Left lung (tissue), 14 donors: ENCODE data around the gene S100A4. TPM values are rescaled to one million over a fixed set of nuclear protein-coding genes. Genes with fewer than 3 reads are reported as not detected.
"Not testable (repeated sequence)": the region's sequence is repeated elsewhere in the genome, so short reads cannot be mapped to it uniquely, and the experiment has no call there.

Source experiments
- ATAC-seq: fragments of 200-7000 bp; cut with Tn5 transposase; one replicate; pipeline ENCODE4 v1.9.1; 2020; ENCODE audit warnings: moderate library complexity
- DNase-seq, 4 donors: peaks; one replicate each; pipeline ENCODE4 v3.0.0-alpha.2; 2013 to 2020
- H3K27ac ChIP-seq, 2 donors: fragments of 200-600 bp; sonication (generic) in 1 of 2; one replicate each; pipeline versions ENCODE4 v1.5.0 to v1.8.0; 2020 to 2021
- H3K27me3 ChIP-seq, 2 donors: fragments of 200-600 bp; sonication (generic) in 1 of 2; one replicate each; pipeline versions ENCODE4 v1.5.0 to v1.8.0; 2020 to 2021
- H3K36me3 ChIP-seq, 2 donors: fragments of 200-600 bp; sonication (generic) in 1 of 2; one replicate each; pipeline versions ENCODE4 v1.5.0 to v1.8.0; 2020 to 2021
- H3K4me1 ChIP-seq, 2 donors: fragments of 200-600 bp; one replicate each; pipeline ENCODE4 v1.8.0; 2021
- H3K4me3 ChIP-seq, 2 donors: fragments of 200-600 bp; sonication (generic) in 1 of 2; one replicate each; pipeline versions ENCODE4 v1.5.0 to v1.8.0; 2020 to 2021; ENCODE audit warnings: mild to moderate bottlenecking in 1 of 2
- H3K9me3 ChIP-seq, 2 donors: fragments of 200-600 bp; sonication (generic) in 1 of 2; one replicate each; pipeline versions ENCODE4 v1.5.0 to v1.8.0; 2020 to 2021
- intact Hi-C, 2 donors: fragments of 100-400 bp; cut with DNase I; formaldehyde crosslinking; loops; one replicate each; pipeline versions ENCODE4 v1.11.2 to v1.14.2; 2022
- long read RNA-seq, 12 donors: library from polyadenylated mRNA in 2 of 12; unstranded in 2 of 12; transcript quantifications; one replicate each; pipeline ENCODE4 v2.0.0 and lab custom pipeline, GENCODE V29; 2019 to 2026
- polyA plus RNA-seq, 6 donors: library from polyadenylated mRNA; unstranded; fragments of 120-200 nt; gene quantifications; one replicate each; pipeline ENCODE4 v1.2.1, GENCODE V29; 2013; ENCODE audit not compliant: insufficient read length in 6 of 6
- total RNA-seq, 2 donors: library from RNA; stranded (reverse); fragmentation: NEBNext Ultra II Directional; extraction: Animal tissue kit (Norgen Biotek cat#: 25700); gene quantifications; one replicate each; pipeline ENCODE4 v1.2.1, GENCODE V29; 2021
- TF ChIP-seq, protein P1 (sequence below), 2 donors: fragments of 200-600 bp; sonication (generic) in 1 of 2; IDR thresholded peaks; one replicate each; pipeline versions ENCODE4 v1.5.0 to v1.8.0; 2021; ENCODE audit warnings: antibody characterized with exemption in 2 of 2
- donor health status: DM: no; HTN: yes; CAD: no.
- donor health status: DM: no; HTN: no; CAD: no.

S100A4 gene
- total RNA-seq (1,000 to 10,000 TPM in 1 of 2 donors, 100 to 1,000 TPM in 1; 257 to 1,192 TPM), polyA plus RNA-seq (10 to 100 TPM; 15.0 to 24.6 (median 21.9) TPM)
- long read RNA-seq, donor 1, transcript S100A4-204 (3 exons, 600 nt) = major isoform, 29 of 39 reads
- long read RNA-seq, donor 1, partial matches to known transcripts = 5 of 39 reads
- long read RNA-seq, donor 1, other reads (novel, unspliced or antisense) = 0 of 39 reads
- long read RNA-seq, donor 2, transcript S100A4-204 (3 exons, 600 nt) = major isoform, 13 of 17 reads
- long read RNA-seq, donor 2, partial matches to known transcripts = 0 of 17 reads
- long read RNA-seq, donor 2, other reads (novel, unspliced or antisense) = 0 of 17 reads
- long read RNA-seq, donor 3, transcript S100A4-204 (3 exons, 600 nt) = major isoform, 21 of 25 reads
- long read RNA-seq, donor 3, partial matches to known transcripts = 0 of 25 reads
- long read RNA-seq, donor 3, other reads (novel, unspliced or antisense) = 0 of 25 reads
- long read RNA-seq, donor 4, transcript S100A4-204 (3 exons, 600 nt) = major isoform, 266 of 314 reads
- long read RNA-seq, donor 4, transcript S100A4-201 (4 exons, 566 nt) = minor isoform, 13 of 314 reads
- long read RNA-seq, donor 4, transcript S100A4-206 (2 exons, 755 nt) = minor isoform, 19 of 314 reads
- long read RNA-seq, donor 4, transcript S100A4-205 (3 exons, 537 nt) = minor isoform, 5 of 314 reads
- long read RNA-seq, donor 4, partial matches to known transcripts = 3 of 314 reads
- long read RNA-seq, donor 4, other reads (novel, unspliced or antisense) = 4 of 314 reads
- long read RNA-seq, donor 5, transcript S100A4-204 (3 exons, 600 nt) = major isoform, 21 of 26 reads
- long read RNA-seq, donor 5, partial matches to known transcripts = 0 of 26 reads
- long read RNA-seq, donor 5, other reads (novel, unspliced or antisense) = 0 of 26 reads
- long read RNA-seq, donor 6, transcript S100A4-204 (3 exons, 600 nt) = major isoform, 18 of 22 reads
- long read RNA-seq, donor 6, partial matches to known transcripts = 0 of 22 reads
- long read RNA-seq, donor 6, other reads (novel, unspliced or antisense) = 0 of 22 reads
- long read RNA-seq, donor 7, transcript S100A4-204 (3 exons, 600 nt) = major isoform, 5 of 7 reads
- long read RNA-seq, donor 7, partial matches to known transcripts = 0 of 7 reads
- long read RNA-seq, donor 7, other reads (novel, unspliced or antisense) = 0 of 7 reads
- long read RNA-seq, donor 8, transcript S100A4-204 (3 exons, 600 nt) = major isoform, 8 of 10 reads
- long read RNA-seq, donor 8, partial matches to known transcripts = 0 of 10 reads
- long read RNA-seq, donor 8, other reads (novel, unspliced or antisense) = 0 of 10 reads
- long read RNA-seq, donor 9 = 0 reads
- long read RNA-seq, donor 10, transcript S100A4-204 (3 exons, 600 nt) = major isoform, 839 of 1,052 reads
- long read RNA-seq, donor 10, transcript S100A4-201 (4 exons, 566 nt) = minor isoform, 102 of 1,052 reads
- long read RNA-seq, donor 10, transcript S100A4-203 (3 exons, 573 nt) = minor isoform, 17 of 1,052 reads
- long read RNA-seq, donor 10, transcript S100A4-206 (2 exons, 755 nt) = minor isoform, 22 of 1,052 reads
- long read RNA-seq, donor 10, partial matches to known transcripts = 10 of 1,052 reads
- long read RNA-seq, donor 10, other reads (novel, unspliced or antisense) = 53 of 1,052 reads
- long read RNA-seq, donor 11, partial matches to known transcripts = 0 of 4 reads
- long read RNA-seq, donor 11, other reads (novel, unspliced or antisense) = 0 of 4 reads
- long read RNA-seq, donor 12, transcript S100A4-204 (3 exons, 600 nt) = major isoform, 7 of 17 reads
- long read RNA-seq, donor 12, partial matches to known transcripts = 5 of 17 reads
- long read RNA-seq, donor 12, other reads (novel, unspliced or antisense) = 0 of 17 reads

- H3K4me3 ChIP-seq = peak within 1 kb of the TSS; percentile 31 to 66
- H3K27ac ChIP-seq = peak within 1 kb of the TSS; percentile 88 to 95
- H3K9me3 ChIP-seq = no peaks in the 10 kb centered on the region
- peak; percentile 66 to 97 (median 93) for DNase-seq
- intact Hi-C loops = no loop called here
- ATAC-seq = peak; percentile 92
- TF ChIP-seq, protein P1, sequence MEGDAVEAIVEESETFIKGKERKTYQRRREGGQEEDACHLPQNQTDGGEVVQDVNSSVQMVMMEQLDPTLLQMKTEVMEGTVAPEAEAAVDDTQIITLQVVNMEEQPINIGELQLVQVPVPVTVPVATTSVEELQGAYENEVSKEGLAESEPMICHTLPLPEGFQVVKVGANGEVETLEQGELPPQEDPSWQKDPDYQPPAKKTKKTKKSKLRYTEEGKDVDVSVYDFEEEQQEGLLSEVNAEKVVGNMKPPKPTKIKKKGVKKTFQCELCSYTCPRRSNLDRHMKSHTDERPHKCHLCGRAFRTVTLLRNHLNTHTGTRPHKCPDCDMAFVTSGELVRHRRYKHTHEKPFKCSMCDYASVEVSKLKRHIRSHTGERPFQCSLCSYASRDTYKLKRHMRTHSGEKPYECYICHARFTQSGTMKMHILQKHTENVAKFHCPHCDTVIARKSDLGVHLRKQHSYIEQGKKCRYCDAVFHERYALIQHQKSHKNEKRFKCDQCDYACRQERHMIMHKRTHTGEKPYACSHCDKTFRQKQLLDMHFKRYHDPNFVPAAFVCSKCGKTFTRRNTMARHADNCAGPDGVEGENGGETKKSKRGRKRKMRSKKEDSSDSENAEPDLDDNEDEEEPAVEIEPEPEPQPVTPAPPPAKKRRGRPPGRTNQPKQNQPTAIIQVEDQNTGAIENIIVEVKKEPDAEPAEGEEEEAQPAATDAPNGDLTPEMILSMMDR (IDR thresholded peaks at IDR 0.05) = no peak
- peaks cover 0 to 23% of the 10 kb centered on the region in 2 donors for H3K36me3 ChIP-seq
- H3K27me3 ChIP-seq = no peaks in the 10 kb centered on the region
- peaks cover 28 to 100% of the 10 kb centered on the region in 2 donors for H3K4me1 ChIP-seq
Measured at GRCh38 chr1:153545067-153546055, at the start of gene S100A4. Gene S100A4, minus strand, starts transcription at chr1:153545806. Its CDS starts 1,012 bp downstream, at chr1:153544794.

GRCh38 chr1:153592748-153593147 is 47.1 kb upstream of the S100A4 start:
- Histone ChIP-seq H3K4me3 (no peak overlapping the region), H3K36me3 (no peaks in the 10 kb centered on the region), H3K9me3 (no peaks in the 10 kb centered on the region), H3K27ac (no peak overlapping the region), H3K4me1 (no peaks in the 10 kb centered on the region), H3K27me3 (no peaks in the 10 kb centered on the region)
- DNase-seq (no peak), ATAC-seq (no peak)
- intact Hi-C loops = no loop called here
- TF ChIP-seq, protein P1 (IDR thresholded peaks at IDR 0.05) = no peak

GRCh38 chr1:153588482-153588881 is 42.9 kb upstream of the S100A4 start:
- H3K36me3 ChIP-seq = no peaks in the 10 kb centered on the region
- H3K27me3 ChIP-seq = no peaks in the 10 kb centered on the region
- intact Hi-C loops = no loop called here
- H3K4me1 ChIP-seq = no peaks in the 10 kb centered on the region
- ATAC-seq (no peak), DNase-seq (no peak)
- H3K4me3 ChIP-seq = no peak overlapping the region
- TF ChIP-seq, protein P1 (IDR thresholded peaks at IDR 0.05) = no peak
- no peak overlapping the region for H3K27ac ChIP-seq
- H3K9me3 ChIP-seq = no peaks in the 10 kb centered on the region

- H3K4me1 ChIP-seq, H3K4me3 ChIP-seq, intact Hi-C loops, DNase-seq, H3K36me3 ChIP-seq, H3K9me3 ChIP-seq, H3K27me3 ChIP-seq, H3K27ac ChIP-seq, ATAC-seq: not testable (repeated sequence)
Measured at GRCh38 chr1:153588033-153588432, 42.4 kb upstream of the S100A4 start.
